ENCODE results near the gene CTTN. TPM values are rescaled to one million over a fixed set of nuclear protein-coding genes. Genes with fewer than 3 reads are reported as not detected.

CTTN gene
- polyA plus RNA-seq (ENCODE audit: insufficient read length), result 219 TPM
- long read RNA-seq, donor 1, partial matches to known transcripts, result 37 of 44 reads
- long read RNA-seq, donor 1, other reads (novel, unspliced or antisense), result 0 of 44 reads
- long read RNA-seq, donor 2, partial matches to known transcripts, result 22 of 32 reads
- long read RNA-seq, donor 2, other reads (novel, unspliced or antisense), result 0 of 32 reads
- long read RNA-seq, donor 3, partial matches to known transcripts, result 13 of 19 reads
- long read RNA-seq, donor 3, other reads (novel, unspliced or antisense), result 0 of 19 reads
- long read RNA-seq, donor 4, partial matches to known transcripts, result 0 of 1 reads
- long read RNA-seq, donor 4, other reads (novel, unspliced or antisense), result 0 of 1 reads
- long read RNA-seq, donor 5, transcript CTTN-201 (18 exons, 3,272 nt), result major isoform, 6 of 48 reads
- long read RNA-seq, donor 5, partial matches to known transcripts, result 34 of 48 reads
- long read RNA-seq, donor 5, other reads (novel, unspliced or antisense), result 0 of 48 reads
- long read RNA-seq, donor 6, partial matches to known transcripts, result 25 of 31 reads
- long read RNA-seq, donor 6, other reads (novel, unspliced or antisense), result 0 of 31 reads
- long read RNA-seq, donor 7, partial matches to known transcripts, result 209 of 222 reads
- long read RNA-seq, donor 7, other reads (novel, unspliced or antisense), result 0 of 222 reads
- long read RNA-seq, donor 8, partial matches to known transcripts, result 7 of 10 reads
- long read RNA-seq, donor 8, other reads (novel, unspliced or antisense), result 0 of 10 reads

GRCh38 chr11:70397983-70398833 lies at the start of gene CTTN:
Gene CTTN (plus strand): TSS chr11:70398529. CDS start chr11:70407298, 8,769 bp downstream.
- DNase-seq, result peak; percentile 81

GRCh38 chr11:70348608-70349007 lies 49.7 kb upstream of the CTTN start:
- no peak for DNase-seq

- DNase-seq, result no peak
These were observed 46.7 kb upstream of the CTTN start for GRCh38 chr11:70351646-70352045.

- no peak for DNase-seq
These were observed 46.2 kb upstream of the CTTN start for GRCh38 chr11:70352100-70352499.

GRCh38 chr11:70352601-70353000 lies 45.7 kb upstream of the CTTN start:
- DNase-seq, result no peak

GRCh38 chr11:70353329-70353728 lies 45.0 kb upstream of the CTTN start:
- DNase-seq, result no peak

- no peak for DNase-seq
These were observed 44.3 kb upstream of the CTTN start for GRCh38 chr11:70353900-70354568.

GRCh38 chr11:70354629-70355028 lies 43.7 kb upstream of the CTTN start:
- no peak for DNase-seq

GRCh38 chr11:70358753-70359152 lies 39.6 kb upstream of the CTTN start:
- no peak for DNase-seq

GRCh38 chr11:70359451-70360205 lies 38.7 kb upstream of the CTTN start:
- no peak for DNase-seq

- no peak for DNase-seq
These were observed 38.1 kb upstream of the CTTN start for GRCh38 chr11:70360211-70360610.

GRCh38 chr11:70364178-70364577 lies 34.2 kb upstream of the CTTN start:
- no peak for DNase-seq

GRCh38 chr11:70364745-70365543 lies 33.4 kb upstream of the CTTN start:
- no peak for DNase-seq

GRCh38 chr11:70365544-70365927 lies 32.8 kb upstream of the CTTN start:
- no peak for DNase-seq

- DNase-seq, result no peak
These were observed 31.3 kb upstream of the CTTN start for GRCh38 chr11:70367071-70367470.

GRCh38 chr11:70368961-70369360 lies 29.4 kb upstream of the CTTN start:
- DNase-seq, result no peak

- no peak for DNase-seq
These were observed 27.1 kb upstream of the CTTN start for GRCh38 chr11:70371241-70371640.

GRCh38 chr11:70372076-70372475 lies 26.3 kb upstream of the CTTN start:
- DNase-seq, result no peak

GRCh38 chr11:70376621-70377020 lies 21.7 kb upstream of the CTTN start:
- no peak for DNase-seq

- no peak for DNase-seq
These were observed 20.7 kb upstream of the CTTN start for GRCh38 chr11:70377645-70378044.
